Measurements from ENCODE around the gene PHKA2. TPM values are rescaled to one million over a fixed set of nuclear protein-coding genes. Genes with fewer than 3 reads are reported as not detected.

PHKA2 gene
- 26.4 and 27.0 TPM in 2 replicates for total RNA-seq
- long read RNA-seq, full-length matches to known transcripts: 9 of 31 reads
- long read RNA-seq, partial matches to known transcripts: 16 of 31 reads
- long read RNA-seq, other reads (novel, unspliced or antisense): 6 of 31 reads

- no peak for TF ChIP-seq CTCF (IDR thresholded peaks at IDR 0.05)
- Mint-ChIP-seq H3K36me3 (ENCODE audit: unreplicated experiment) (no peaks in the 10 kb centered on the region), H3K27ac (ENCODE audit: unreplicated experiment) (peak within 1 kb of the TSS; percentile 86), H3K27me3 (ENCODE audit: unreplicated experiment) (no peaks in the 10 kb centered on the region), H3K4me1 (ENCODE audit: unreplicated experiment) (peaks cover 5% of the 10 kb centered on the region), H3K9me3 (ENCODE audit: unreplicated experiment) (no peaks in the 10 kb centered on the region), H3K4me3 (ENCODE audit: unreplicated experiment) (peak within 1 kb of the TSS; percentile 73)
- DNase-seq (ENCODE audit: extremely low spot score, unreplicated experiment): peak; percentile 86
Measured at GRCh38 chrX:18983666-18984380, at the start of gene PHKA2. Gene PHKA2, minus strand, starts transcription at chrX:18984114. Its CDS starts 182 bp downstream, at chrX:18983932.

DNA sequence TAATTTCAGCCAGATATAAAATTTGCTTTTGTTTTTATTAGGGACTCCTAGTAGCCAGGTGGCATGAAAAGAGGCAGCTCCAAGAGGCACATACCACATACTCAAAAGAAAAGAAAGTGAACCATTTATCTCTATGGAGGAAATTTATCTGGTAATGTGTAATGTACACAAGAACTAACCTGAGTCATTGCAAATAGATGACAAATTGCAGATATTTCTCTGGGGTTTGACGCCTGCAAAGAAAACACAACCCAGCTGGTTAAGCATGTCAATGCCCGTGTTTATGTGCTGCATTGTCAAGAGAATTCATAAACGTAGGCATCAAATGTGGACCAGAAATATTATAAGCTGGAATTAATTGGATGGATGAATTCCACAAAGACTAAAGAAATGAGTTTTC is 46.9 kb upstream of the PHKA2 start:
- no peak for DNase-seq (ENCODE audit: extremely low spot score, unreplicated experiment)

GRCh38 chrX:19028560-19028959 is 44.6 kb upstream of the PHKA2 start:
- Mint-ChIP-seq H3K27ac (ENCODE audit: unreplicated experiment) (no peak overlapping the region), H3K9me3 (ENCODE audit: unreplicated experiment) (peaks cover 6% of the 10 kb centered on the region), H3K4me1 (ENCODE audit: unreplicated experiment) (no peaks in the 10 kb centered on the region), H3K36me3 (ENCODE audit: unreplicated experiment) (no peaks in the 10 kb centered on the region), H3K27me3 (ENCODE audit: unreplicated experiment) (no peaks in the 10 kb centered on the region), H3K4me3 (ENCODE audit: unreplicated experiment) (no peak overlapping the region)
- no peak for DNase-seq (ENCODE audit: extremely low spot score, unreplicated experiment)
- no peak for TF ChIP-seq CTCF (IDR thresholded peaks at IDR 0.05)

More for the DNA sequence above, 46.9 kb upstream of the PHKA2 start:
- H3K27ac Mint-ChIP-seq (ENCODE audit: unreplicated experiment): no peak overlapping the region
- H3K4me1 Mint-ChIP-seq (ENCODE audit: unreplicated experiment): no peaks in the 10 kb centered on the region
- H3K4me3 Mint-ChIP-seq (ENCODE audit: unreplicated experiment): no peak overlapping the region
- H3K36me3 Mint-ChIP-seq (ENCODE audit: unreplicated experiment): no peaks in the 10 kb centered on the region
- no peak for TF ChIP-seq CTCF (IDR thresholded peaks at IDR 0.05)
- peaks cover 11% of the 10 kb centered on the region for H3K9me3 Mint-ChIP-seq (ENCODE audit: unreplicated experiment)
- no peaks in the 10 kb centered on the region for H3K27me3 Mint-ChIP-seq (ENCODE audit: unreplicated experiment)

- no peak overlapping the region for H3K27ac Mint-ChIP-seq (ENCODE audit: unreplicated experiment)
- H3K4me3 Mint-ChIP-seq (ENCODE audit: unreplicated experiment): no peak overlapping the region
- H3K4me1 Mint-ChIP-seq (ENCODE audit: unreplicated experiment): no peaks in the 10 kb centered on the region
- no peaks in the 10 kb centered on the region for H3K27me3 Mint-ChIP-seq (ENCODE audit: unreplicated experiment)
- TF ChIP-seq CTCF (IDR thresholded peaks at IDR 0.05): no peak
- DNase-seq (ENCODE audit: extremely low spot score, unreplicated experiment): no peak
- H3K9me3 Mint-ChIP-seq (ENCODE audit: unreplicated experiment): peaks cover 8% of the 10 kb centered on the region
- H3K36me3 Mint-ChIP-seq (ENCODE audit: unreplicated experiment): no peaks in the 10 kb centered on the region
Measured at GRCh38 chrX:19024366-19024765, 40.5 kb upstream of the PHKA2 start.

GRCh38 chrX:19019996-19020395 is 36.1 kb upstream of the PHKA2 start:
- Mint-ChIP-seq H3K27me3 (ENCODE audit: unreplicated experiment) (no peaks in the 10 kb centered on the region), H3K9me3 (ENCODE audit: unreplicated experiment) (peaks cover 8% of the 10 kb centered on the region), H3K4me1 (ENCODE audit: unreplicated experiment) (no peaks in the 10 kb centered on the region), H3K36me3 (ENCODE audit: unreplicated experiment) (no peaks in the 10 kb centered on the region), H3K4me3 (ENCODE audit: unreplicated experiment) (no peak overlapping the region), H3K27ac (ENCODE audit: unreplicated experiment) (no peak overlapping the region)
- TF ChIP-seq CTCF (IDR thresholded peaks at IDR 0.05): no peak
- no peak for DNase-seq (ENCODE audit: extremely low spot score, unreplicated experiment)

Measured in osteocyte (in vitro differentiated cells).